B cell (primary cell): ENCODE results near the gene CXXC5. TPM values are rescaled to one million over a fixed set of nuclear protein-coding genes. Genes with fewer than 3 reads are reported as not detected.
"Not testable (repeated sequence)": the region's sequence is repeated elsewhere in the genome, so short reads cannot be mapped to it uniquely, and the experiment has no call there.

ENCODE experiments used
- ATAC-seq: fragments of 200-7000 bp; cut with Tn5 transposase; one replicate; pipeline ENCODE4 v1.10.0; 2021; ENCODE audit warnings: low read depth, mild to moderate bottlenecking, moderate number of reproducible peaks, moderate library complexity
- CTCF ChIA-PET: fragments of 350-600 bp; sonication (Branson Sonifier 250); formaldehyde crosslinking; loops from one replicate; lab custom pipeline; 2021; ENCODE audit warnings: antibody characterized with exemption, inconsistent platforms; lab: Charles Lee
- POLR2A ChIA-PET: fragments of 350-600 bp; sonication (Branson Sonifier 250); formaldehyde crosslinking; loops from one replicate; lab custom pipeline; 2021; ENCODE audit warnings: antibody characterized with exemption; lab: Charles Lee
- DNase-seq: peaks from one replicate; pipeline ENCODE4 v3.0.0; 2013
- H2AFZ ChIP-seq: 2 replicates; pipeline ENCODE4 v1.6.1; 2012; ENCODE audit warnings: mild to moderate bottlenecking, low read depth, low read length; ENCODE audit not compliant: insufficient read depth, poor library complexity, severe bottlenecking
- H3K27ac ChIP-seq, 2 donors: 1 replicate in 1 of 2; 2 replicates in 1 of 2; pipeline ENCODE4 v1.5.1; 2012 to 2013; ENCODE audit warnings: low read length in 2 of 2, mild to moderate bottlenecking in 2 of 2, moderate library complexity in 1 of 2
- H3K27me3 ChIP-seq, 4 experiments: fragments of 200-600 bp in 1 of 4; sonication (generic) in 1 of 4; replicated peaks in 1 of 4; 1 replicate in 2 of 4; 2 replicates in 2 of 4; pipeline versions ENCODE4 v1.6.1 to v1.7.0; 2013 to 2016; ENCODE audit warnings: low read length in 3 of 4, mild to moderate bottlenecking in 2 of 4, mixed read lengths in 1 of 4, moderate library complexity in 1 of 4; ENCODE audit not compliant: insufficient read depth in 4 of 4, control insufficient read depth in 3 of 4; ENCODE audit errors: control extremely low read depth in 1 of 4
- H3K36me3 ChIP-seq, 2 experiments: replicated peaks in 1 of 2; 1 replicate in 1 of 2; 2 replicates in 1 of 2; pipeline versions ENCODE4 v1.6.1 to v1.7.1; 2013; ENCODE audit warnings: low read length in 1 of 2; ENCODE audit not compliant: insufficient read depth in 2 of 2, control insufficient read depth in 1 of 2; ENCODE audit errors: control extremely low read depth in 1 of 2, extremely low read depth in 1 of 2
- H3K4me1 ChIP-seq, 2 donors: fragments of 200-600 bp in 1 of 2; sonication (generic) in 1 of 2; 1 replicate in 1 of 2; 2 replicates in 1 of 2; pipeline versions ENCODE4 v1.5.1 to v1.6.1; 2013 to 2017; ENCODE audit warnings: low read length in 2 of 2; ENCODE audit not compliant: control insufficient read depth in 2 of 2, insufficient read depth in 2 of 2
- H3K4me2 ChIP-seq: replicated peaks from 2 replicates; pipeline ENCODE3; 2012; ENCODE audit warnings: mild to moderate bottlenecking, low read depth, low read length; ENCODE audit not compliant: poor library complexity, severe bottlenecking
- H3K4me3 ChIP-seq, 5 experiments: fragments of 200-600 bp in 1 of 5; sonication (generic) in 1 of 5; 1 replicate in 3 of 5; 2 replicates in 2 of 5; pipeline versions ENCODE4 v1.5.1 to v1.7.0; 2011 to 2016; ENCODE audit warnings: low read length in 4 of 5, mild to moderate bottlenecking in 4 of 5, low read depth in 2 of 5, control low read depth in 1 of 5, moderate library complexity in 1 of 5; ENCODE audit not compliant: insufficient read depth in 1 of 5; ENCODE audit errors: control extremely low read depth in 1 of 5, extremely low read depth in 1 of 5
- H3K79me2 ChIP-seq: fragments of 200-600 bp; sonication (generic); one replicate; pipeline ENCODE4 v1.6.0; 2016; ENCODE audit warnings: low read length; ENCODE audit not compliant: control insufficient read depth, insufficient read depth
- H3K9ac ChIP-seq: fragments of 200-600 bp; sonication (generic); 2 replicates; pipeline ENCODE4 v1.6.1; 2017; ENCODE audit warnings: mild to moderate bottlenecking, low read length, moderate library complexity
- H3K9me3 ChIP-seq, 3 donors: one replicate each; pipeline versions ENCODE4 v1.6.1 to v1.7.1; 2013; ENCODE audit warnings: low read length in 2 of 3; ENCODE audit not compliant: control insufficient read depth in 2 of 3, insufficient read depth in 1 of 3; ENCODE audit errors: control extremely low read depth in 1 of 3
- H4K20me1 ChIP-seq: 2 replicates; pipeline ENCODE4 v1.6.0; 2012; ENCODE audit warnings: mild to moderate bottlenecking, low read length; ENCODE audit not compliant: insufficient read depth, control insufficient read depth, poor library complexity, severe bottlenecking
- H3K27ac Mint-ChIP-seq: one replicate; pipeline ENCODE4 v1.8.0; 2021; ENCODE audit warnings: mixed read lengths
- H3K27me3 Mint-ChIP-seq: one replicate; pipeline ENCODE4 v1.8.0; 2021; ENCODE audit warnings: mixed read lengths
- H3K4me1 Mint-ChIP-seq: one replicate; pipeline ENCODE4 v1.8.0; 2021; ENCODE audit warnings: mixed read lengths
- H3K4me3 Mint-ChIP-seq: one replicate; pipeline ENCODE4 v1.8.0; 2021; ENCODE audit warnings: mixed read lengths
- H3K9me3 Mint-ChIP-seq: one replicate; pipeline ENCODE4 v1.8.0; 2022; ENCODE audit warnings: mixed read lengths; ENCODE audit not compliant: insufficient read depth
- CTCF ChIP-seq: fragments of 200-600 bp; IDR thresholded peaks from one replicate; pipeline ENCODE4 v1.8.0; 2022; ENCODE audit warnings: antibody characterized with exemption, mild to moderate bottlenecking
- EZH2 ChIP-seq: IDR thresholded peaks from 2 replicates; pipeline ENCODE4 v1.6.1; 2012; ENCODE audit warnings: borderline replicate concordance, low read depth, mild to moderate bottlenecking, moderate library complexity, low read length; ENCODE audit not compliant: insufficient read depth, poor library complexity, severe bottlenecking
- WGBS: methylation state at CpG from one replicate; pipeline ENCODE4 v1.1.5; 2013; ENCODE audit warnings: missing lambda C conversion rate; ENCODE audit not compliant: insufficient coverage; 5-methylcytosine and 5-hydroxymethylcytosine counted together
- intact Hi-C: fragments of 100-400 bp; cut with micrococcal nuclease; formaldehyde crosslinking; loops from one replicate; pipeline ENCODE4 v1.10.0; 2022
- polyA plus RNA-seq: library from polyadenylated mRNA; depleted of rRNA; stranded (reverse); fragments of >200 nt; gene quantifications from 2 replicates; pipeline ENCODE4 v1.2.3, GENCODE V29; 2012
- total RNA-seq, 2 donors: library from RNA; stranded (reverse); fragments of 120-200 nt in 1 of 2; gene quantifications; 1 replicate in 1 of 2; 2 replicates in 1 of 2; pipeline versions ENCODE4 v1.2.3 to v1.2.4, GENCODE V29; 2013 to 2022

Gene CXXC5
- total and polyA plus RNA-seq, 2 donors (not counting 1 experiment from before 2014, with no cell fraction given): 126 to 143 TPM

GRCh38 chr5:139625398-139625797 lies 22.8 kb upstream of the CXXC5 start:
- H3K9ac ChIP-seq, H3K27me3 ChIP-seq, H3K27me3 Mint-ChIP-seq, H3K4me2 ChIP-seq, H2AFZ ChIP-seq, H3K4me1 Mint-ChIP-seq, H3K79me2 ChIP-seq, H3K4me3 Mint-ChIP-seq, intact Hi-C loops, H3K9me3 Mint-ChIP-seq, H3K4me3 ChIP-seq, H3K9me3 ChIP-seq, H3K4me1 ChIP-seq, DNase-seq, ATAC-seq, H3K27ac ChIP-seq: not testable (repeated sequence)
- WGBS: 98% methylated on average over 4 of the region's 5 CpGs
- peak overlapping the region; percentile 15 for H3K27ac Mint-ChIP-seq
- ChIA-PET CTCF (interaction anchor here (1.1 to 14.0 kb wide), 4 partner anchors 8 to 139 kb away, joined by 3 to 479 read pairs (median 5); no protein-coding TSS in a partner anchor), POLR2A (interaction anchor here (0.6 kb wide), 1 partner anchor 13 kb away, joined by 3 read pairs; no protein-coding TSS in a partner anchor)
- peaks cover 15% of the 10 kb centered on the region for H4K20me1 ChIP-seq
- H3K36me3 ChIP-seq: peaks cover 6 to 71% of the 10 kb centered on the region in 2 experiments

- TF ChIP-seq EZH2: no peak
- no peak for TF ChIP-seq CTCF
- ChIA-PET POLR2A (no interaction called here), CTCF (interaction anchor here (0.6 to 14.0 kb wide), 12 partner anchors 19 to 209 kb away, joined by 3 to 502 read pairs (median 54); partner anchors contain the start of gene CXXC5)
- no peak for ATAC-seq
- H3K9ac ChIP-seq: no peak overlapping the region
- H3K79me2 ChIP-seq: peaks cover 23% of the 10 kb centered on the region
- H3K27me3 ChIP-seq: no peaks in the 10 kb centered on the region
- H3K9me3 Mint-ChIP-seq: no peaks in the 10 kb centered on the region
- intact Hi-C loops: loop anchor here (5.0 to 10.0 kb wide), 3 partner anchors 216 to 336 kb away; partner anchors contain the start of gene SPATA24
- no peak overlapping the region for H3K27ac Mint-ChIP-seq
- H3K4me1 Mint-ChIP-seq: peaks cover 36% of the 10 kb centered on the region
- DNase-seq: no peak
- no peak overlapping the region for H3K4me3 Mint-ChIP-seq
- H3K4me2 ChIP-seq: no peak overlapping the region
- H3K4me1 ChIP-seq: peaks cover 30 to 36% of the 10 kb centered on the region in 2 donors
- peak overlapping the region in 1 of 2 donors; percentile 21 for H3K27ac ChIP-seq
- peaks cover 6 to 46% of the 10 kb centered on the region in 2 experiments for H3K36me3 ChIP-seq
- H3K9me3 ChIP-seq: no peaks in the 10 kb centered on the region
- no peak overlapping the region for H2AFZ ChIP-seq
- no peak overlapping the region for H3K4me3 ChIP-seq
- peaks cover 25% of the 10 kb centered on the region for H4K20me1 ChIP-seq
- H3K27me3 Mint-ChIP-seq: no peaks in the 10 kb centered on the region
Observed at GRCh38 chr5:139630855-139631254, 17.3 kb upstream of the CXXC5 start.
